ENCODE results near the gene ATF7.

- TF ChIP-seq EZH2 (IDR thresholded peaks at IDR 0.05; ENCODE audit: borderline replicate concordance, low read length), result no peak
- TF ChIP-seq, protein P1, sequence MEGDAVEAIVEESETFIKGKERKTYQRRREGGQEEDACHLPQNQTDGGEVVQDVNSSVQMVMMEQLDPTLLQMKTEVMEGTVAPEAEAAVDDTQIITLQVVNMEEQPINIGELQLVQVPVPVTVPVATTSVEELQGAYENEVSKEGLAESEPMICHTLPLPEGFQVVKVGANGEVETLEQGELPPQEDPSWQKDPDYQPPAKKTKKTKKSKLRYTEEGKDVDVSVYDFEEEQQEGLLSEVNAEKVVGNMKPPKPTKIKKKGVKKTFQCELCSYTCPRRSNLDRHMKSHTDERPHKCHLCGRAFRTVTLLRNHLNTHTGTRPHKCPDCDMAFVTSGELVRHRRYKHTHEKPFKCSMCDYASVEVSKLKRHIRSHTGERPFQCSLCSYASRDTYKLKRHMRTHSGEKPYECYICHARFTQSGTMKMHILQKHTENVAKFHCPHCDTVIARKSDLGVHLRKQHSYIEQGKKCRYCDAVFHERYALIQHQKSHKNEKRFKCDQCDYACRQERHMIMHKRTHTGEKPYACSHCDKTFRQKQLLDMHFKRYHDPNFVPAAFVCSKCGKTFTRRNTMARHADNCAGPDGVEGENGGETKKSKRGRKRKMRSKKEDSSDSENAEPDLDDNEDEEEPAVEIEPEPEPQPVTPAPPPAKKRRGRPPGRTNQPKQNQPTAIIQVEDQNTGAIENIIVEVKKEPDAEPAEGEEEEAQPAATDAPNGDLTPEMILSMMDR (conservative IDR thresholded peaks at IDR 0.05 in 1 of 2, IDR thresholded peaks at IDR 0.05 in 1 of 2; ENCODE audit: extremely low read depth in 1 of 2, insufficient read depth in 1 of 2, low read depth in 1 of 2, low read length in 2 of 2), result no peak
These were observed 26.2 kb upstream of the ATF7 start for GRCh38 chr12:53652366-53652765.
